ENCODE measurements around the gene ATG5. TPM values are rescaled to one million over a fixed set of nuclear protein-coding genes. Genes with fewer than 3 reads are reported as not detected.

ATG5 gene
- polyA plus RNA-seq, 1 donor from 2014 or later, result 45.5 TPM

GRCh38 chr6:106163446-106163965 lies 162.1 kb downstream of the ATG5 start:
- H3K36me3 ChIP-seq (ENCODE audit: insufficient read depth, low read length), result no peaks in the 10 kb centered on the region
- no peak overlapping the region for H3K4me3 ChIP-seq (ENCODE audit: low read length)
- H3K4me2 ChIP-seq (ENCODE audit: low read length), result no peak overlapping the region
- H3K9me2 ChIP-seq (ENCODE audit: insufficient read depth, low read length), result no peaks in the 10 kb centered on the region
- H3K9ac ChIP-seq (ENCODE audit: low read length), result no peak overlapping the region
- H3K27ac ChIP-seq (ENCODE audit: low read length), result no peak overlapping the region
- TF ChIP-seq POLR2AphosphoS5 (IDR thresholded peaks at IDR 0.05), result no peak
- no peak for TF ChIP-seq EP300 (conservative IDR thresholded peaks at IDR 0.05; ENCODE audit: poor library complexity, severe bottlenecking)
- TF ChIP-seq MXI1 (conservative IDR thresholded peaks at IDR 0.05; ENCODE audit: poor library complexity, severe bottlenecking), result no peak
- no peak for TF ChIP-seq TAF1 (IDR thresholded peaks at IDR 0.05; ENCODE audit: low read depth)
- TF ChIP-seq REST (IDR thresholded peaks at IDR 0.05; ENCODE audit: borderline replicate concordance), result no peak
- TF ChIP-seq, protein P1, sequence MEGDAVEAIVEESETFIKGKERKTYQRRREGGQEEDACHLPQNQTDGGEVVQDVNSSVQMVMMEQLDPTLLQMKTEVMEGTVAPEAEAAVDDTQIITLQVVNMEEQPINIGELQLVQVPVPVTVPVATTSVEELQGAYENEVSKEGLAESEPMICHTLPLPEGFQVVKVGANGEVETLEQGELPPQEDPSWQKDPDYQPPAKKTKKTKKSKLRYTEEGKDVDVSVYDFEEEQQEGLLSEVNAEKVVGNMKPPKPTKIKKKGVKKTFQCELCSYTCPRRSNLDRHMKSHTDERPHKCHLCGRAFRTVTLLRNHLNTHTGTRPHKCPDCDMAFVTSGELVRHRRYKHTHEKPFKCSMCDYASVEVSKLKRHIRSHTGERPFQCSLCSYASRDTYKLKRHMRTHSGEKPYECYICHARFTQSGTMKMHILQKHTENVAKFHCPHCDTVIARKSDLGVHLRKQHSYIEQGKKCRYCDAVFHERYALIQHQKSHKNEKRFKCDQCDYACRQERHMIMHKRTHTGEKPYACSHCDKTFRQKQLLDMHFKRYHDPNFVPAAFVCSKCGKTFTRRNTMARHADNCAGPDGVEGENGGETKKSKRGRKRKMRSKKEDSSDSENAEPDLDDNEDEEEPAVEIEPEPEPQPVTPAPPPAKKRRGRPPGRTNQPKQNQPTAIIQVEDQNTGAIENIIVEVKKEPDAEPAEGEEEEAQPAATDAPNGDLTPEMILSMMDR (IDR thresholded peaks at IDR 0.05; ENCODE audit: poor library complexity, severe bottlenecking), result no peak
- H3K79me2 ChIP-seq (replicated peaks; ENCODE audit: insufficient read depth, low read length), result no peaks in the 10 kb centered on the region
- H2AFZ ChIP-seq (ENCODE audit: low read depth, low read length), result no peak overlapping the region
- H3K9me3 ChIP-seq (ENCODE audit: low read length), result no peaks in the 10 kb centered on the region
- H3F3A ChIP-seq (ENCODE audit: insufficient read depth, low read length, poor library complexity, severe bottlenecking), result no peaks in the 10 kb centered on the region
- no peaks in the 10 kb centered on the region for H3K27me3 ChIP-seq (ENCODE audit: insufficient read depth, low read depth, low read length)
- no peaks in the 10 kb centered on the region for H4K20me1 ChIP-seq (ENCODE audit: insufficient read depth)

- no peaks in the 10 kb centered on the region for H3K9me2 ChIP-seq (ENCODE audit: insufficient read depth, low read length)
- H3K36me3 ChIP-seq (ENCODE audit: insufficient read depth, low read length), result no peaks in the 10 kb centered on the region
- no peaks in the 10 kb centered on the region for H3K9me3 ChIP-seq (ENCODE audit: low read length)
- no peak overlapping the region for H3K4me2 ChIP-seq (ENCODE audit: low read length)
- H4K20me1 ChIP-seq (ENCODE audit: insufficient read depth), result no peaks in the 10 kb centered on the region
- H2AFZ ChIP-seq (ENCODE audit: low read depth, low read length), result no peak overlapping the region
- H3K27ac ChIP-seq (ENCODE audit: low read length), result no peak overlapping the region
- H3K79me2 ChIP-seq (replicated peaks; ENCODE audit: insufficient read depth, low read length), result no peaks in the 10 kb centered on the region
- no peaks in the 10 kb centered on the region for H3F3A ChIP-seq (ENCODE audit: insufficient read depth, low read length, poor library complexity, severe bottlenecking)
- H3K27me3 ChIP-seq (ENCODE audit: insufficient read depth, low read depth, low read length), result no peaks in the 10 kb centered on the region
- TF ChIP-seq MXI1 (conservative IDR thresholded peaks at IDR 0.05; ENCODE audit: poor library complexity, severe bottlenecking) (no peak), EZH2 (IDR thresholded peaks at IDR 0.05; ENCODE audit: borderline replicate concordance, insufficient read depth, low read length, poor library complexity, severe bottlenecking) (no peak), EP300 (conservative IDR thresholded peaks at IDR 0.05; ENCODE audit: poor library complexity, severe bottlenecking) (no peak), RAD21 (conservative IDR thresholded peaks at IDR 0.05) (no peak), REST (IDR thresholded peaks at IDR 0.05; ENCODE audit: borderline replicate concordance) (no peak), POLR2AphosphoS5 (IDR thresholded peaks at IDR 0.05) (no peak)
- TF ChIP-seq, protein P1 (IDR thresholded peaks at IDR 0.05; ENCODE audit: poor library complexity, severe bottlenecking), result no peak
- no peak overlapping the region for H3K4me3 ChIP-seq (ENCODE audit: low read length)
- H3K9ac ChIP-seq (ENCODE audit: low read length), result no peak overlapping the region
Measured at GRCh38 chr6:106162921-106163320, 162.6 kb downstream of the ATG5 start.

Measured in neural cell (in vitro differentiated cells).